ENCODE measurements around the gene ARHGEF6.
A peak's percentile ranks its signal among the peaks of the same experiment; 100 is the strongest.

ARHGEF6 gene

GRCh38 chrX:136622568-136622967 lies 158.2 kb downstream of the ARHGEF6 start:
- DNase-seq (ENCODE audit: low spot score): no peak
- in situ Hi-C loops (cut with MboI; ENCODE audit: low sequenced_read_pairs, unreplicated experiment): no loop called here
- TF ChIP-seq CTCF (IDR thresholded peaks at IDR 0.05; ENCODE audit: borderline replicate concordance, control extremely low read depth, extremely low read depth, insufficient read depth, missing control alignments): no peak

- in situ Hi-C loops (cut with MboI; ENCODE audit: low sequenced_read_pairs, unreplicated experiment): no loop called here
- no peak for TF ChIP-seq CTCF (IDR thresholded peaks at IDR 0.05; ENCODE audit: borderline replicate concordance, control extremely low read depth, extremely low read depth, insufficient read depth, missing control alignments)
Measured at GRCh38 chrX:136620780-136621179, 160.0 kb downstream of the ARHGEF6 start.

GRCh38 chrX:136619899-136620505 lies 160.7 kb downstream of the ARHGEF6 start:
- no peak for TF ChIP-seq CTCF (IDR thresholded peaks at IDR 0.05; ENCODE audit: borderline replicate concordance, control extremely low read depth, extremely low read depth, insufficient read depth, missing control alignments)
- in situ Hi-C loops (cut with MboI; ENCODE audit: low sequenced_read_pairs, unreplicated experiment): no loop called here
- no peak for DNase-seq (ENCODE audit: low spot score)

More at GRCh38 chrX:136620780-136621179, 160.0 kb downstream of the ARHGEF6 start:
- no peak for DNase-seq (ENCODE audit: low spot score)

GRCh38 chrX:136616987-136617685 lies 163.6 kb downstream of the ARHGEF6 start:
- in situ Hi-C loops (cut with MboI; ENCODE audit: low sequenced_read_pairs, unreplicated experiment): no loop called here
- TF ChIP-seq CTCF (IDR thresholded peaks at IDR 0.05; ENCODE audit: borderline replicate concordance, control extremely low read depth, extremely low read depth, insufficient read depth, missing control alignments): no peak
- peak; percentile 34 for DNase-seq (ENCODE audit: low spot score)
